Limb (tissue), 2 donors: Measurements from ENCODE around the gene NLRP11.
"Not testable (repeated sequence)": the region's sequence is repeated elsewhere in the genome, so short reads cannot be mapped to it uniquely, and the experiment has no call there.

Experiments used
- DNase-seq, 2 donors: peaks; one replicate each; pipeline ENCODE4 v3.0.0-alpha.2; 2016; ENCODE audit errors: extremely low spot score in 2 of 2

NLRP11 gene

GRCh38 chr19:55778331-55778730 is 53.5 kb downstream of the NLRP11 start:
- no peak for DNase-seq

GRCh38 chr19:55777528-55777927 is 54.3 kb downstream of the NLRP11 start:
- no peak for DNase-seq

GRCh38 chr19:55769632-55770031 is 62.2 kb downstream of the NLRP11 start:
- DNase-seq: not testable (repeated sequence)

- not testable (repeated sequence) for DNase-seq
Observed at GRCh38 chr19:55768818-55769217, 63.0 kb downstream of the NLRP11 start, which contains the start of gene RFPL4AL1. Gene RFPL4AL1 (plus strand): TSS chr19:55769118. CDS start chr19:55771805, 2,687 bp downstream.

GRCh38 chr19:55766466-55766865 is 65.3 kb downstream of the NLRP11 start:
- DNase-seq: no peak

GRCh38 chr19:55758797-55759196 is 73.0 kb downstream of the NLRP11 start, which contains the start of gene RFPL4A:
Gene RFPL4A (plus strand): TSS chr19:55759097. CDS start chr19:55761801, 2,704 bp downstream.
- not testable (repeated sequence) for DNase-seq

GRCh38 chr19:55756808-55757207 is 75.0 kb downstream of the NLRP11 start:
- not testable (repeated sequence) for DNase-seq

- no peak for DNase-seq
Observed at GRCh38 chr19:55753401-55753800, 78.4 kb downstream of the NLRP11 start.

- DNase-seq: no peak
Observed at GRCh38 chr19:55750715-55751114, 81.1 kb downstream of the NLRP11 start.

- DNase-seq: no peak
Observed at GRCh38 chr19:55738302-55738701, 93.5 kb downstream of the NLRP11 start, which contains the start of gene NLRP9. Gene NLRP9 (minus strand): TSS chr19:55738402. CDS start chr19:55738374, 28 bp downstream.
